Calu3 (cell line): ENCODE data around the gene HS3ST4. TPM values are rescaled to one million over a fixed set of nuclear protein-coding genes. Genes with fewer than 3 reads are reported as not detected.

ENCODE experiments used
- BruUV-seq: library from RNA; stranded (reverse); fragments of 400-500 nt; replicated peaks from 2 replicates; lab custom pipeline; 2021; lab: Mats Ljungman, UMichigan
- CTCF ChIA-PET: fragments of 300-600 bp; sonication (Branson Sonifier 250); formaldehyde crosslinking; loops from one replicate; lab custom pipeline; 2022; ENCODE audit warnings: antibody characterized with exemption; lab: Charles Lee
- DNase-seq: peaks from one replicate; pipeline ENCODE4 v3.0.0; 2022
- H3K27ac Mint-ChIP-seq: one replicate; pipeline ENCODE4 v1.8.0; 2022; ENCODE audit warnings: mixed read lengths; ENCODE audit not compliant: unreplicated experiment
- H3K27me3 Mint-ChIP-seq: one replicate; pipeline ENCODE4 v1.8.0; 2022; ENCODE audit warnings: mixed read lengths; ENCODE audit not compliant: unreplicated experiment
- H3K36me3 Mint-ChIP-seq: one replicate; pipeline ENCODE4 v1.8.0; 2022; ENCODE audit warnings: mild to moderate bottlenecking, moderate library complexity, mixed read lengths; ENCODE audit not compliant: insufficient read depth, unreplicated experiment
- H3K4me1 Mint-ChIP-seq: one replicate; pipeline ENCODE4 v1.8.0; 2022; ENCODE audit warnings: mild to moderate bottlenecking, low read depth, mixed read lengths; ENCODE audit not compliant: unreplicated experiment
- H3K4me3 Mint-ChIP-seq: one replicate; pipeline ENCODE4 v1.8.0; 2022; ENCODE audit warnings: mild to moderate bottlenecking, low read depth, moderate library complexity, mixed read lengths; ENCODE audit not compliant: unreplicated experiment
- H3K9me3 Mint-ChIP-seq: one replicate; pipeline ENCODE4 v1.8.0; 2022; ENCODE audit warnings: low read depth, mixed read lengths; ENCODE audit not compliant: unreplicated experiment
- CTCF ChIP-seq: fragments of 200-600 bp; IDR thresholded peaks from one replicate; pipeline ENCODE4 v1.8.0; 2022; ENCODE audit warnings: antibody characterized with exemption; ENCODE audit not compliant: unreplicated experiment
- intact Hi-C: fragments of 100-400 bp; cut with micrococcal nuclease; formaldehyde crosslinking; loops from one replicate; pipeline ENCODE4 v1.10.0; 2022; ENCODE audit not compliant: unreplicated experiment
- total RNA-seq: library from RNA; stranded (reverse); gene quantifications from 2 replicates; pipeline ENCODE4 v1.2.3, GENCODE V29; 2022

The HS3ST4 gene
- total RNA-seq, 1 experiment from 2014 or later: not detected

GRCh38 chr16:25716186-25716585, 24.4 kb downstream of the HS3ST4 start:
- no peak for DNase-seq
- H3K27me3 Mint-ChIP-seq: no peaks in the 10 kb centered on the region
- BruUV-seq: no TSS peak
- intact Hi-C loops: no loop called here
- H3K36me3 Mint-ChIP-seq: no peaks in the 10 kb centered on the region
- no peak for TF ChIP-seq CTCF
- CTCF ChIA-PET: no interaction called here
- no peak overlapping the region for H3K4me3 Mint-ChIP-seq
- no peaks in the 10 kb centered on the region for H3K4me1 Mint-ChIP-seq
- H3K27ac Mint-ChIP-seq: no peak overlapping the region
- H3K9me3 Mint-ChIP-seq: no peaks in the 10 kb centered on the region

GRCh38 chr16:25721439-25721838, 29.7 kb downstream of the HS3ST4 start:
- no peak for TF ChIP-seq CTCF
- H3K27ac Mint-ChIP-seq: no peak overlapping the region
- no peaks in the 10 kb centered on the region for H3K4me1 Mint-ChIP-seq
- CTCF ChIA-PET: no interaction called here
- DNase-seq: no peak
- H3K4me3 Mint-ChIP-seq: no peak overlapping the region
- H3K9me3 Mint-ChIP-seq: no peaks in the 10 kb centered on the region
- H3K36me3 Mint-ChIP-seq: no peaks in the 10 kb centered on the region
- H3K27me3 Mint-ChIP-seq: no peaks in the 10 kb centered on the region
- intact Hi-C loops: no loop called here
- BruUV-seq: no TSS peak

GRCh38 chr16:25726430-25727098, 34.8 kb downstream of the HS3ST4 start:
- TF ChIP-seq CTCF: no peak
- Mint-ChIP-seq H3K27me3 (no peaks in the 10 kb centered on the region), H3K4me1 (no peaks in the 10 kb centered on the region), H3K4me3 (no peak overlapping the region), H3K36me3 (no peaks in the 10 kb centered on the region), H3K9me3 (no peaks in the 10 kb centered on the region), H3K27ac (no peak overlapping the region)
- intact Hi-C loops: no loop called here
- DNase-seq: no peak
- CTCF ChIA-PET: no interaction called here
- BruUV-seq: no TSS peak

GRCh38 chr16:25729188-25729915, 37.6 kb downstream of the HS3ST4 start:
- Mint-ChIP-seq H3K9me3 (no peaks in the 10 kb centered on the region), H3K4me1 (no peaks in the 10 kb centered on the region), H3K27me3 (no peaks in the 10 kb centered on the region), H3K4me3 (no peak overlapping the region), H3K27ac (no peak overlapping the region), H3K36me3 (no peaks in the 10 kb centered on the region)
- CTCF ChIA-PET: interaction anchor here (0.8 kb wide), 1 partner anchor 1256 kb away, joined by 6 read pairs; no protein-coding TSS in a partner anchor
- no peak for DNase-seq
- intact Hi-C loops: no loop called here
- no peak for TF ChIP-seq CTCF
- no TSS peak for BruUV-seq
